ENCODE measurements around the gene ZNF555.
"Not testable (repeated sequence)": the region's sequence is repeated elsewhere in the genome, so short reads cannot be mapped to it uniquely, and the experiment has no call there.

Gene ZNF555

GRCh38 chr19:2807379-2808128 lies 33.7 kb upstream of the ZNF555 start:
- DNase-seq (ENCODE audit: low read depth in 2 of 2), result no peak

GRCh38 chr19:2808129-2808941 lies 32.9 kb upstream of the ZNF555 start:
- no peak for DNase-seq (ENCODE audit: low read depth in 2 of 2)

GRCh38 chr19:2809387-2810140 lies 31.7 kb upstream of the ZNF555 start:
- DNase-seq (ENCODE audit: low read depth in 2 of 2), result no peak

- DNase-seq (ENCODE audit: low read depth in 2 of 2), result no peak
These were observed 30.9 kb upstream of the ZNF555 start for GRCh38 chr19:2810141-2811091.

- no peak for DNase-seq (ENCODE audit: low read depth in 2 of 2)
These were observed 30.0 kb upstream of the ZNF555 start for GRCh38 chr19:2811221-2811722.

GRCh38 chr19:2811735-2812413 lies 29.4 kb upstream of the ZNF555 start:
- no peak for DNase-seq (ENCODE audit: low read depth in 2 of 2)

GRCh38 chr19:2812414-2813234 lies 28.7 kb upstream of the ZNF555 start:
- DNase-seq (ENCODE audit: low read depth in 2 of 2), result no peak

GRCh38 chr19:2813235-2814160 lies 27.8 kb upstream of the ZNF555 start:
- DNase-seq (ENCODE audit: low read depth in 2 of 2), result no peak

- DNase-seq (ENCODE audit: low read depth in 2 of 2), result no peak
These were observed 26.8 kb upstream of the ZNF555 start for GRCh38 chr19:2814426-2814825.

GRCh38 chr19:2815191-2815614 lies 26.1 kb upstream of the ZNF555 start:
- DNase-seq (ENCODE audit: low read depth in 2 of 2), result no peak

GRCh38 chr19:2815923-2816322 lies 25.4 kb upstream of the ZNF555 start:
- no peak for DNase-seq (ENCODE audit: low read depth in 2 of 2)

GRCh38 chr19:2816641-2817040 lies 24.6 kb upstream of the ZNF555 start:
- DNase-seq (ENCODE audit: low read depth in 2 of 2), result no peak

- not testable (repeated sequence) for DNase-seq (ENCODE audit: low read depth in 2 of 2)
These were observed 23.9 kb upstream of the ZNF555 start for GRCh38 chr19:2817237-2817829.

- peak; percentile 95 to 96 for DNase-seq (ENCODE audit: low read depth in 2 of 2)
These were observed 21.6 kb upstream of the ZNF555 start, which contains the start of gene ZNF554 for GRCh38 chr19:2819540-2820111. Gene ZNF554 (plus strand): TSS chr19:2819868. CDS start chr19:2820072, 204 bp downstream.

GRCh38 chr19:2820112-2820702 lies 21.1 kb upstream of the ZNF555 start:
- no peak for DNase-seq (ENCODE audit: low read depth in 2 of 2)

- no peak for DNase-seq (ENCODE audit: low read depth in 2 of 2)
These were observed 18.4 kb upstream of the ZNF555 start for GRCh38 chr19:2822846-2823245.

GRCh38 chr19:2823646-2824045 lies 17.6 kb upstream of the ZNF555 start:
- DNase-seq (ENCODE audit: low read depth in 2 of 2), result no peak

All from activated CD8-positive, alpha-beta memory T cell treated with anti-CD3 and anti-CD28 coated beads for 4 hours (primary cell).